Mesenchymal stem cell (in vitro differentiated cells and primary cell): ENCODE results near the gene MYO1E. TPM values are rescaled to one million over a fixed set of nuclear protein-coding genes. Genes with fewer than 3 reads are reported as not detected.

ENCODE experiments used
- DNase-seq: peaks from one replicate; pipeline ENCODE4 v3.0.0-alpha.2; 2013
- H2AFZ ChIP-seq: one replicate; pipeline ENCODE4 v1.6.1; 2013; ENCODE audit warnings: low read depth, mild to moderate bottlenecking, control low read depth, inconsistent platforms, low read length, moderate library complexity
- H2AK5ac ChIP-seq: 2 replicates; pipeline ENCODE4 v1.6.1; 2013; ENCODE audit warnings: low read length, moderate library complexity, mild to moderate bottlenecking, inconsistent platforms; ENCODE audit not compliant: severe bottlenecking
- H2BK120ac ChIP-seq: one replicate; pipeline ENCODE4 v1.6.1; 2013; ENCODE audit warnings: low read depth, mild to moderate bottlenecking, inconsistent platforms, low read length, moderate library complexity
- H2BK12ac ChIP-seq, 2 experiments: one replicate each; pipeline ENCODE4 v1.6.1; 2013; ENCODE audit warnings: inconsistent platforms in 2 of 2, low read length in 2 of 2, mild to moderate bottlenecking in 2 of 2, moderate library complexity in 2 of 2, control low read depth in 1 of 2
- H2BK15ac ChIP-seq: one replicate; pipeline ENCODE4 v1.6.1; 2013; ENCODE audit warnings: mild to moderate bottlenecking, low read depth, inconsistent platforms; ENCODE audit not compliant: poor library complexity, severe bottlenecking
- H2BK5ac ChIP-seq: 2 replicates; pipeline ENCODE4 v1.6.1; 2013; ENCODE audit warnings: low read depth, mild to moderate bottlenecking, low read length, control low read depth, inconsistent platforms; ENCODE audit not compliant: poor library complexity, severe bottlenecking
- H3K14ac ChIP-seq, 2 experiments: one replicate each; pipeline ENCODE4 v1.6.1; 2013; ENCODE audit warnings: inconsistent platforms in 2 of 2, low read length in 2 of 2, control low read depth in 1 of 2, mild to moderate bottlenecking in 1 of 2, moderate library complexity in 1 of 2
- H3K18ac ChIP-seq, 2 experiments: one replicate each; pipeline ENCODE4 v1.6.1; 2013; ENCODE audit warnings: inconsistent platforms in 2 of 2, low read length in 2 of 2, control low read depth in 1 of 2, low read depth in 1 of 2, mild to moderate bottlenecking in 1 of 2
- H3K23ac ChIP-seq, 2 experiments: one replicate each; pipeline ENCODE4 v1.6.1; 2013; ENCODE audit warnings: inconsistent platforms in 2 of 2, low read length in 2 of 2, mild to moderate bottlenecking in 2 of 2, moderate library complexity in 2 of 2, control low read depth in 1 of 2
- H3K27ac ChIP-seq: 2 replicates; pipeline ENCODE4 v1.5.1; 2013; ENCODE audit warnings: mild to moderate bottlenecking, moderate library complexity, low read length, control low read depth, inconsistent platforms; ENCODE audit not compliant: poor library complexity, severe bottlenecking
- H3K27me3 ChIP-seq, 2 experiments: 2 replicates each; pipeline versions ENCODE4 v1.6.1 to v1.7.0; 2013; ENCODE audit warnings: low read length in 2 of 2, mild to moderate bottlenecking in 2 of 2, moderate library complexity in 2 of 2, control low read depth in 1 of 2, inconsistent platforms in 1 of 2; ENCODE audit not compliant: control insufficient read depth in 1 of 2, insufficient read depth in 1 of 2
- H3K36me3 ChIP-seq, 2 experiments: 2 replicates each; pipeline versions ENCODE4 v1.6.1 to v1.7.0; 2013; ENCODE audit warnings: low read length in 2 of 2, control low read depth in 1 of 2, inconsistent platforms in 1 of 2, low read depth in 1 of 2, mild to moderate bottlenecking in 1 of 2; ENCODE audit not compliant: insufficient read depth in 2 of 2, control insufficient read depth in 1 of 2
- H3K4ac ChIP-seq, 2 experiments: one replicate each; pipeline ENCODE4 v1.6.1; 2013; ENCODE audit warnings: inconsistent platforms in 2 of 2, low read length in 2 of 2, mild to moderate bottlenecking in 2 of 2, moderate library complexity in 2 of 2, control low read depth in 1 of 2, low read depth in 1 of 2
- H3K4me1 ChIP-seq: 2 replicates; pipeline ENCODE4 v1.6.1; 2013; ENCODE audit warnings: low read depth, low read length, control low read depth; ENCODE audit not compliant: control insufficient read depth, insufficient read depth
- H3K4me2 ChIP-seq: 2 replicates; pipeline ENCODE4 v1.6.1; 2013; ENCODE audit warnings: low read length, mild to moderate bottlenecking, inconsistent platforms; ENCODE audit not compliant: poor library complexity, severe bottlenecking
- H3K4me3 ChIP-seq, 2 experiments: 2 replicates each; pipeline versions ENCODE4 v1.5.1 to v1.7.0; 2013; ENCODE audit warnings: low read length in 2 of 2, mild to moderate bottlenecking in 2 of 2, control low read depth in 1 of 2, low read depth in 1 of 2; ENCODE audit not compliant: insufficient read depth in 1 of 2
- H3K79me1 ChIP-seq: replicated peaks from 2 replicates; pipeline ENCODE4 v1.6.1; 2013; ENCODE audit warnings: mild to moderate bottlenecking, control low read depth, low read length, inconsistent platforms; ENCODE audit not compliant: poor library complexity, severe bottlenecking
- H3K9ac ChIP-seq: 2 replicates; pipeline ENCODE4 v1.7.0; 2013; ENCODE audit warnings: mild to moderate bottlenecking, low read length, moderate library complexity
- H3K9me3 ChIP-seq: 2 replicates; pipeline ENCODE4 v1.7.0; 2013; ENCODE audit warnings: mild to moderate bottlenecking, low read length; ENCODE audit not compliant: control insufficient read depth
- H4K8ac ChIP-seq: one replicate; pipeline ENCODE4 v1.6.1; 2013; ENCODE audit warnings: inconsistent platforms, mild to moderate bottlenecking, low read length, moderate library complexity
- H4K91ac ChIP-seq: one replicate; pipeline ENCODE4 v1.6.1; 2013; ENCODE audit warnings: mild to moderate bottlenecking, low read length, inconsistent platforms
- WGBS: methylation state at CpG from one replicate; pipeline ENCODE4 v1.1.7; 2013; ENCODE audit warnings: mixed read lengths; 5-methylcytosine and 5-hydroxymethylcytosine counted together
- small RNA-seq: library from polyadenylated mRNA; stranded (forward); fragments of <200 nt; extraction: miRNeasy Mini kit (QIAGEN cat#:217004); gene quantifications from one replicate; pipeline ENCODE3, GENCODE V24; 2013; ENCODE audit warnings: low read depth

The MYO1E gene

GRCh38 chr15:59087731-59088130 lies 284.9 kb downstream of the MYO1E start:
- Histone ChIP-seq H3K4ac (no peak overlapping the region), H3K36me3 (peaks cover 15 to 95% of the 10 kb centered on the region in 2 experiments), H2AK5ac (no peak overlapping the region), H2BK120ac (no peak overlapping the region), H4K91ac (no peak overlapping the region), H2BK12ac (no peak overlapping the region), H3K27me3 (no peaks in the 10 kb centered on the region), H3K27ac (no peak overlapping the region), H3K18ac (no peak overlapping the region), H4K8ac (no peak overlapping the region), H3K4me1 (no peaks in the 10 kb centered on the region), H3K4me2 (no peak overlapping the region), H3K9ac (no peak overlapping the region), H3K9me3 (no peaks in the 10 kb centered on the region), H2BK5ac (no peak overlapping the region), H3K79me1 (peaks cover 21% of the 10 kb centered on the region), H2AFZ (no peak overlapping the region), H3K23ac (no peak overlapping the region), H2BK15ac (no peak overlapping the region), H3K14ac (no peak overlapping the region), H3K4me3 (no peak overlapping the region)
- DNase-seq, result no peak
- WGBS, result 97% methylated on average over 2 of the region's 2 CpGs

Small RNA genes lying within 50 kb of the gene (small RNA-seq; reads per million reads assigned to genes)
- gene MIR2116 (14.7 reads per million, percentile 84 among the genes with 10 or more reads in this experiment), gene RF00019 (not detected), gene RNU4-80P (not detected), gene RNU6-212P (not detected)
